ENCODE data around the gene TCTN3.

TCTN3 gene

GRCh38 chr10:95651346-95652060 is 42.2 kb downstream of the TCTN3 start:
- H3K27ac ChIP-seq (ENCODE audit: low read length, poor library complexity, severe bottlenecking) = no peak overlapping the region
- WGBS = no CpG with 5 or more reads among the region's 1 CpG
- H2BK15ac ChIP-seq (ENCODE audit: low read depth, poor library complexity, severe bottlenecking) = no peak overlapping the region

GRCh38 chr10:95650232-95650631 is 43.5 kb downstream of the TCTN3 start:
- Histone ChIP-seq H2BK120ac (ENCODE audit: low read depth, low read length) (no peak overlapping the region), H3K14ac (ENCODE audit: low read length in 2 of 2) (no peak overlapping the region), H4K91ac (ENCODE audit: low read length) (no peak overlapping the region), H3K18ac (ENCODE audit: low read depth in 1 of 2, low read length in 2 of 2) (no peak overlapping the region), H3K27me3 (ENCODE audit: control insufficient read depth in 1 of 2, insufficient read depth in 1 of 2, low read length in 2 of 2) (no peaks in the 10 kb centered on the region), H3K4ac (ENCODE audit: low read depth in 1 of 2, low read length in 2 of 2) (no peak overlapping the region), H2BK5ac (ENCODE audit: low read depth, low read length, poor library complexity, severe bottlenecking) (no peak overlapping the region), H3K4me2 (ENCODE audit: low read length, poor library complexity, severe bottlenecking) (no peak overlapping the region), H4K8ac (ENCODE audit: low read length) (no peak overlapping the region), H3K9ac (ENCODE audit: low read length) (no peak overlapping the region), H3K79me1 (replicated peaks; ENCODE audit: low read length, poor library complexity, severe bottlenecking) (peaks cover 27% of the 10 kb centered on the region), H3K4me1 (ENCODE audit: control insufficient read depth, insufficient read depth, low read depth, low read length) (peaks cover 4% of the 10 kb centered on the region), H3K23ac (ENCODE audit: low read length in 2 of 2) (no peak overlapping the region), H3K36me3 (ENCODE audit: control insufficient read depth in 1 of 2, insufficient read depth in 2 of 2, low read depth in 1 of 2, low read length in 2 of 2) (peaks cover 41 to 74% of the 10 kb centered on the region in 2 experiments), H2BK12ac (ENCODE audit: low read length in 2 of 2) (no peak overlapping the region), H3K9me3 (ENCODE audit: control insufficient read depth, low read length) (no peaks in the 10 kb centered on the region), H3K4me3 (ENCODE audit: insufficient read depth in 1 of 2, low read depth in 1 of 2, low read length in 2 of 2) (no peak overlapping the region), H2AK5ac (ENCODE audit: low read length, severe bottlenecking) (no peak overlapping the region), H3K27ac (ENCODE audit: low read length, poor library complexity, severe bottlenecking) (no peak overlapping the region), H2BK15ac (ENCODE audit: low read depth, poor library complexity, severe bottlenecking) (no peak overlapping the region), H2AFZ (ENCODE audit: low read depth, low read length) (no peak overlapping the region)
- 100% methylated on average over 1 of the region's 2 CpGs for WGBS
- no peak for DNase-seq

More at GRCh38 chr10:95651346-95652060, 42.2 kb downstream of the TCTN3 start:
- H3K9ac ChIP-seq (ENCODE audit: low read length) = no peak overlapping the region
- no peak overlapping the region for H2BK12ac ChIP-seq (ENCODE audit: low read length in 2 of 2)
- H4K8ac ChIP-seq (ENCODE audit: low read length) = no peak overlapping the region
- no peak overlapping the region for H2AK5ac ChIP-seq (ENCODE audit: low read length, severe bottlenecking)
- H3K79me1 ChIP-seq (replicated peaks; ENCODE audit: low read length, poor library complexity, severe bottlenecking) = peaks cover 24% of the 10 kb centered on the region
- no peak for DNase-seq
- no peaks in the 10 kb centered on the region for H3K9me3 ChIP-seq (ENCODE audit: control insufficient read depth, low read length)
- no peak overlapping the region for H3K23ac ChIP-seq (ENCODE audit: low read length in 2 of 2)
- H2BK120ac ChIP-seq (ENCODE audit: low read depth, low read length) = no peak overlapping the region
- H3K27me3 ChIP-seq (ENCODE audit: control insufficient read depth in 1 of 2, insufficient read depth in 1 of 2, low read length in 2 of 2) = no peaks in the 10 kb centered on the region
- no peak overlapping the region for H3K4me2 ChIP-seq (ENCODE audit: low read length, poor library complexity, severe bottlenecking)
- no peak overlapping the region for H2AFZ ChIP-seq (ENCODE audit: low read depth, low read length)
- no peak overlapping the region for H4K91ac ChIP-seq (ENCODE audit: low read length)
- H3K18ac ChIP-seq (ENCODE audit: low read depth in 1 of 2, low read length in 2 of 2) = no peak overlapping the region
- H3K36me3 ChIP-seq (ENCODE audit: control insufficient read depth in 1 of 2, insufficient read depth in 2 of 2, low read depth in 1 of 2, low read length in 2 of 2) = peaks cover 36 to 61% of the 10 kb centered on the region in 2 experiments
- no peak overlapping the region for H3K4ac ChIP-seq (ENCODE audit: low read depth in 1 of 2, low read length in 2 of 2)
- no peaks in the 10 kb centered on the region for H3K4me1 ChIP-seq (ENCODE audit: control insufficient read depth, insufficient read depth, low read depth, low read length)
- no peak overlapping the region for H3K14ac ChIP-seq (ENCODE audit: low read length in 2 of 2)
- H3K4me3 ChIP-seq (ENCODE audit: insufficient read depth in 1 of 2, low read depth in 1 of 2, low read length in 2 of 2) = no peak overlapping the region
- H2BK5ac ChIP-seq (ENCODE audit: low read depth, low read length, poor library complexity, severe bottlenecking) = no peak overlapping the region

- H3K23ac ChIP-seq (ENCODE audit: low read length in 2 of 2) = no peak overlapping the region
- no peak overlapping the region for H3K4ac ChIP-seq (ENCODE audit: low read depth in 1 of 2, low read length in 2 of 2)
- no peak overlapping the region for H2BK15ac ChIP-seq (ENCODE audit: low read depth, poor library complexity, severe bottlenecking)
- H4K8ac ChIP-seq (ENCODE audit: low read length) = no peak overlapping the region
- no peak overlapping the region for H3K14ac ChIP-seq (ENCODE audit: low read length in 2 of 2)
- no peak for DNase-seq
- H3K4me2 ChIP-seq (ENCODE audit: low read length, poor library complexity, severe bottlenecking) = no peak overlapping the region
- H2AK5ac ChIP-seq (ENCODE audit: low read length, severe bottlenecking) = no peak overlapping the region
- H2AFZ ChIP-seq (ENCODE audit: low read depth, low read length) = no peak overlapping the region
- H3K4me3 ChIP-seq (ENCODE audit: insufficient read depth in 1 of 2, low read depth in 1 of 2, low read length in 2 of 2) = no peak overlapping the region
- peaks cover 4% of the 10 kb centered on the region for H3K4me1 ChIP-seq (ENCODE audit: control insufficient read depth, insufficient read depth, low read depth, low read length)
- no peak overlapping the region for H4K91ac ChIP-seq (ENCODE audit: low read length)
- no peak overlapping the region for H2BK12ac ChIP-seq (ENCODE audit: low read length in 2 of 2)
- H3K18ac ChIP-seq (ENCODE audit: low read depth in 1 of 2, low read length in 2 of 2) = no peak overlapping the region
- no peaks in the 10 kb centered on the region for H3K9me3 ChIP-seq (ENCODE audit: control insufficient read depth, low read length)
- peaks cover 44 to 85% of the 10 kb centered on the region in 2 experiments for H3K36me3 ChIP-seq (ENCODE audit: control insufficient read depth in 1 of 2, insufficient read depth in 2 of 2, low read depth in 1 of 2, low read length in 2 of 2)
- no peak overlapping the region for H2BK120ac ChIP-seq (ENCODE audit: low read depth, low read length)
- H3K27me3 ChIP-seq (ENCODE audit: control insufficient read depth in 1 of 2, insufficient read depth in 1 of 2, low read length in 2 of 2) = no peaks in the 10 kb centered on the region
- no peak overlapping the region for H3K9ac ChIP-seq (ENCODE audit: low read length)
- H2BK5ac ChIP-seq (ENCODE audit: low read depth, low read length, poor library complexity, severe bottlenecking) = no peak overlapping the region
- no CpG with 5 or more reads among the region's 1 CpG for WGBS
- H3K79me1 ChIP-seq (replicated peaks; ENCODE audit: low read length, poor library complexity, severe bottlenecking) = peaks cover 33% of the 10 kb centered on the region
- no peak overlapping the region for H3K27ac ChIP-seq (ENCODE audit: low read length, poor library complexity, severe bottlenecking)
Observed at GRCh38 chr10:95648138-95648537, 45.6 kb downstream of the TCTN3 start.

GRCh38 chr10:95646160-95646559 is 47.6 kb downstream of the TCTN3 start:
- H3K9me3 ChIP-seq (ENCODE audit: control insufficient read depth, low read length) = no peaks in the 10 kb centered on the region
- peaks cover 41% of the 10 kb centered on the region for H3K79me1 ChIP-seq (replicated peaks; ENCODE audit: low read length, poor library complexity, severe bottlenecking)
- no peak for DNase-seq
- no peak overlapping the region for H3K23ac ChIP-seq (ENCODE audit: low read length in 2 of 2)
- no peak overlapping the region for H3K4ac ChIP-seq (ENCODE audit: low read depth in 1 of 2, low read length in 2 of 2)
- 100% methylated on average over 1 of the region's 1 CpG for WGBS
- peaks cover 46 to 84% of the 10 kb centered on the region in 2 experiments for H3K36me3 ChIP-seq (ENCODE audit: control insufficient read depth in 1 of 2, insufficient read depth in 2 of 2, low read depth in 1 of 2, low read length in 2 of 2)
- no peak overlapping the region for H3K18ac ChIP-seq (ENCODE audit: low read depth in 1 of 2, low read length in 2 of 2)
- H3K14ac ChIP-seq (ENCODE audit: low read length in 2 of 2) = no peak overlapping the region
- no peak overlapping the region for H3K9ac ChIP-seq (ENCODE audit: low read length)
- H2BK12ac ChIP-seq (ENCODE audit: low read length in 2 of 2) = no peak overlapping the region
- no peak overlapping the region for H3K27ac ChIP-seq (ENCODE audit: low read length, poor library complexity, severe bottlenecking)
- H3K4me2 ChIP-seq (ENCODE audit: low read length, poor library complexity, severe bottlenecking) = no peak overlapping the region
- no peaks in the 10 kb centered on the region for H3K27me3 ChIP-seq (ENCODE audit: control insufficient read depth in 1 of 2, insufficient read depth in 1 of 2, low read length in 2 of 2)
- no peak overlapping the region for H2BK5ac ChIP-seq (ENCODE audit: low read depth, low read length, poor library complexity, severe bottlenecking)
- no peak overlapping the region for H2AFZ ChIP-seq (ENCODE audit: low read depth, low read length)
- H2BK15ac ChIP-seq (ENCODE audit: low read depth, poor library complexity, severe bottlenecking) = no peak overlapping the region
- H3K4me1 ChIP-seq (ENCODE audit: control insufficient read depth, insufficient read depth, low read depth, low read length) = peaks cover 4% of the 10 kb centered on the region
- H4K91ac ChIP-seq (ENCODE audit: low read length) = no peak overlapping the region
- no peak overlapping the region for H2BK120ac ChIP-seq (ENCODE audit: low read depth, low read length)
- no peak overlapping the region for H3K4me3 ChIP-seq (ENCODE audit: insufficient read depth in 1 of 2, low read depth in 1 of 2, low read length in 2 of 2)
- no peak overlapping the region for H2AK5ac ChIP-seq (ENCODE audit: low read length, severe bottlenecking)
- no peak overlapping the region for H4K8ac ChIP-seq (ENCODE audit: low read length)

Measured in mesenchymal stem cell (in vitro differentiated cells and primary cell).